ENCODE data around the gene TRIM45.

GRCh38 chr1:117150316-117150715 lies 28.8 kb upstream of the TRIM45 start:
- no peak for TF ChIP-seq EZH2 (IDR thresholded peaks at IDR 0.05; ENCODE audit: insufficient read depth, poor library complexity, severe bottlenecking)
- TF ChIP-seq EZH2phosphoT487 (IDR thresholded peaks at IDR 0.05; ENCODE audit: insufficient read depth, low read depth) = no peak

Data from GM23248 (cell line).